ENCODE results near the gene ATXN7L2. TPM values are rescaled to one million over a fixed set of nuclear protein-coding genes. Genes with fewer than 3 reads are reported as not detected.

The ATXN7L2 gene
- total RNA-seq, 2 donors from 2014 or later: 3.1 to 7.7 TPM

- peaks cover 8 to 26% of the 10 kb centered on the region in 2 donors for H3K4me1 ChIP-seq (ENCODE audit: control insufficient read depth in 1 of 2, low read depth in 2 of 2)
- H3K9me3 ChIP-seq: no peaks in the 10 kb centered on the region
- H3K4me3 ChIP-seq: no peak overlapping the region
- no peaks in the 10 kb centered on the region for H3K27me3 ChIP-seq (replicated peaks; ENCODE audit: insufficient read depth)
- TF ChIP-seq CTCF (IDR thresholded peaks at IDR 0.05): no peak
- peaks cover 10% of the 10 kb centered on the region for H3K36me3 ChIP-seq
- H3K27ac ChIP-seq: no peak overlapping the region
- ATAC-seq (ENCODE audit: insufficient number of reproducible peaks, low FRiP score, low read depth) (no peak), DNase-seq (ENCODE audit: low spot score) (no peak)
These were observed 7.7 kb downstream of the ATXN7L2 start for GRCh38 chr1:109491372-109491771.

GRCh38 chr1:109492779-109493178, 9.1 kb downstream of the ATXN7L2 start:
- no peak for DNase-seq (ENCODE audit: low spot score)
- no peak for TF ChIP-seq CTCF (IDR thresholded peaks at IDR 0.05)
- H3K4me1 ChIP-seq (ENCODE audit: control insufficient read depth in 1 of 2, low read depth in 2 of 2): peaks cover 8 to 26% of the 10 kb centered on the region in 2 donors
- H3K27ac ChIP-seq: peak overlapping the region in 1 of 2 donors; percentile 80
- no peak overlapping the region for H3K4me3 ChIP-seq
- no peaks in the 10 kb centered on the region for H3K9me3 ChIP-seq
- ATAC-seq (ENCODE audit: insufficient number of reproducible peaks, low FRiP score, low read depth): no peak
- H3K27me3 ChIP-seq (replicated peaks; ENCODE audit: insufficient read depth): no peaks in the 10 kb centered on the region
- peaks cover 22% of the 10 kb centered on the region for H3K36me3 ChIP-seq

- DNase-seq (ENCODE audit: low spot score): no peak
- Histone ChIP-seq H3K4me3 (peak overlapping the region; percentile 97), H3K27ac (peak overlapping the region; percentile 68 to 80), H3K4me1 (ENCODE audit: control insufficient read depth in 1 of 2, low read depth in 2 of 2) (peaks cover 8 to 30% of the 10 kb centered on the region in 2 donors), H3K27me3 (replicated peaks; ENCODE audit: insufficient read depth) (no peaks in the 10 kb centered on the region), H3K9me3 (no peaks in the 10 kb centered on the region), H3K36me3 (peaks cover 24% of the 10 kb centered on the region)
- no peak for ATAC-seq (ENCODE audit: insufficient number of reproducible peaks, low FRiP score, low read depth)
- no peak for TF ChIP-seq CTCF (IDR thresholded peaks at IDR 0.05)
These were observed 9.5 kb downstream of the ATXN7L2 start for GRCh38 chr1:109493227-109493626.

GRCh38 chr1:109493805-109494539, 10.3 kb downstream of the ATXN7L2 start, which contains the start of gene CYB561D1:
TSS of gene CYB561D1 (plus strand) at chr1:109494094. CDS start at chr1:109494140, 46 bp downstream.
- H3K4me1 ChIP-seq (ENCODE audit: control insufficient read depth in 1 of 2, low read depth in 2 of 2): peaks cover 8 to 37% of the 10 kb centered on the region in 2 donors

More at GRCh38 chr1:109493805-109494539, 10.3 kb downstream of the ATXN7L2 start, which contains the start of gene CYB561D1:
- ATAC-seq (ENCODE audit: insufficient number of reproducible peaks, low FRiP score, low read depth) (peak; percentile 80), DNase-seq (ENCODE audit: low spot score) (peak; percentile 60)
- peak; percentile 94 for TF ChIP-seq CTCF (IDR thresholded peaks at IDR 0.05)
- H3K27ac ChIP-seq: peak within 1 kb of the TSS; percentile 68 to 80
- H3K27me3 ChIP-seq (replicated peaks; ENCODE audit: insufficient read depth): no peaks in the 10 kb centered on the region
- H3K9me3 ChIP-seq: no peaks in the 10 kb centered on the region
- H3K4me3 ChIP-seq: peak within 1 kb of the TSS; percentile 97
- H3K36me3 ChIP-seq: peaks cover 24% of the 10 kb centered on the region

Data from thoracic aorta (tissue), 2 donors.